ENCODE measurements around the gene GAB1.

The GAB1 gene

DNA sequence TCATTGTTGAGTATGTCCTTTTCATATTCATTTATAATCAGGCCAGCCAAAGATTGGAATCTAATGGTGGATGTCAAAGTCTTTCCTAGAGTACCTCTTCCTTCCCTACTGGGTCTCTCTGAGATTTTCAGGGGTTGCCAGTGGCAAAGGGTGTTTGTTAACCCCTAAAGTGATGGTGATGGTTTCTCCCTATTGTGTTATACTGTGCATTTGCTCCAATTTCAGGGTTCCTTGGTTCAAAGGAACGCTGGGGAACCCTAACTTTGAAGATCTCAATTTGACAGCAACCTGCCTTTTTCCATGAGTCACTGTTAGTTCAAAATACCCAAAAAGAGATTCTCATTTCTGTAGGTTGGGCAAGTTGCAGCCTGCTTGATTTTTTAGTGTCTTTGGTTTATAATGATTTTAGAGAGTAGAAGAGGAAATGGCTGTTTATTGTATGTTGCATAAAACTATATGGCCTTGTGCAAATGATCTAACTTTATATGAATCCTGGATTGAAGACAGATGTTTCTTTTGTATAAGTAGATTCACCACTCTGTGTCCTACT, 23.0 kb downstream of the GAB1 start:
- DNase-seq = no peak

DNA sequence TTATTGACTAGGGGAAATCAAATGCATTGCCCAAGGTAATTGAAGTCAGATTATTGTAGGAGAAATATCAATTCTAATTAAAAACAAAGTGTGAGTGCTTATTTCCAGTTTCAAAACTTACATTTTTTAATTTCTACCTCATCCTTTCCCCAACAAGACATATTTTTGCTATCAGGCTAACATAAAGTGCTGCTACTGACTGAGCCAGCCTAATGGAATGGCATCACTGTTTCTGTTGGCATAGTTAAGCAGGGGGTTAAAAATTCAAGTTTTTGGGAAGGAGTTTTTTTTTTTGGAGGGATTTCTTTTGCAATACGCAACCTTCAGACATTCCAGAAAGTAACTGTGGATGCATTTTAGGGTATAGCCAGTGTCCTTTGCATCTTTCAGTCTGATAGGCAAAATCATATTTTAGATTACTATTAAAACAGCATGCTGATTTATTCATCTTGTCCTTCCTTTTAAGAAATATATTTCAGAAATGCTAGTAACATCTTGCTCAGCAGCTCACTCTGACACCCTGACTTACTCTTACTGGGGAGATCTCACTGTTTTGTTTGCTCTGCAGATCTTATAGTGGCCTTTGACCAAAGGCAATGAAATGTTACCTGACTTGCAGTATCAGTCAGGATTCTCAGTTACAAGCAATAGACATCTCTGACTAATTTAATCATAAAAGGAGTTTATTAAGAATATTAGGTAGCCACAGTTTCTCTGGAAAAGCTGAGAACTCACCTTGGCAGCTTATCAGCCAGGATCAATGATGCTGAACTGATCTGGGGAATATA, 24.4 kb downstream of the GAB1 start:
- DNase-seq = no peak

DNA sequence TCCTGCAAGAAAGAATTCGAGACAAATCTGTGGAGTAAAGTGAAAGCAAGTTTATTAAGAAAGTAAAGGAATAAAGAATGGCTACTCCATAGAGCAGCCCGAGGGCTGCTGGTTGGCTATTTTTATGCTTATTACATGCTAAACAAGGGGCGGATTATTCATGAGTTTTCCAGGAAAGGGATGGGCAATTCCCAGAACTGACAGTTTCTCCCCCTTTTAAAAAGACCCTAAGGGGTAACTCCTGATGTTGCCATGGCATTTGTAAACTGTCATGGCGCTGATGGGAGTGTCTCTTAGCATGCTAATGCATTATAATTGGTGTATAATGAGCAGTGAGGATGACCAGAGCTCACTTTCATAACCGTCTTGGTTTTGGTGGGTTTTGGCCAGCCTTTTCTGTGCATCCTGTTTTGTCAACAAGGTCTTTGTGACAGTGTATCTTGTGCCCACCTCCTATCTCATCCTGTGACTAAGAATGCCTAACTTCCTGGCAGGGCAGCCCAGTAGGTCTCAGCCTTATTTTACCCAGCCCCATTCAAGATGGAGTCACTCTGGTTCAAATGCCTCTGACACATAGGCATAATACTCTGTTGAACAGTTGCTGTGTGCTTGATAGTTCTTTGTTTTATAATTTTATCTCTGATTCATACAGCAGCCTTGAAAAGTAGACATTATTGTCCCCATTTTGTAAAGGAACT, 25.8 kb downstream of the GAB1 start:
- DNase-seq = no peak

DNA sequence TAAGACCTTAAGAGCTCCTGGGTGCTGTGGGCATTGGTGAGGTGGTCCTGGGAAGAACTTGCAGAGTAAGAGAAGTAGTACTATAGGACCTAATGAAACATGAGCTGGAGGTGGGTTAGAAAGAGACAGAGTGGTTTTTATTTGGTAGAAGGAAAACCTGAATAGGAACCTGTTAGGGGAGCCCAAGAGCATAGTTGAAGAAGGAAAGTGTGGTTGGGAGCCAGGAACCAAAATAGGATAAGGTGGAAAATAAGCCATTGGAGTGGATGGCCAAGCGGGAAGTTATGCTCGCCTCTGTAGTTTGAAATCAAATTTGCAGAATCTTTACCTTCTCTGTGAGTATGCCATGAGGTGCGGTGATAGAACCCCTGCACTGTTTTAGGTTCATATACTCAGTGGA, 26.7 kb downstream of the GAB1 start:
- DNase-seq = no peak

DNA sequence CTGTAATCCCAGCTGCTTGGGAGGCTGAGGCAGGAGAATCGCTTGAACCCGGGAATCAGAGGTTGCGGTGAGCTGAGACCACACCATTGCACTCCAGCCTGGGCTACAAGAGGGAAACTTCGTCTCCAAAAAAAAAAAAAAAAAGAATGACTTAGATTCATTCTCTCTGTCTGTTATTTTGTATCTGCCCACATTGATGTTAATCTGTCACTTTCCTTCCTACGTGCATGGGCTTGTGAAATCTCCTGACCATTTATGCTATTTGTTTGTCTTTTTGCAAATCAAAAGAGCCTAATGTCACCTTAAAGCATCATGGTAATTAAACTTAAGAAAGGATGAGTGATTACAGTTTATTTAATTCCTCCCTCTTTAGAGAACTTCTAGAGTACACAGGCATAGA, 27.4 kb downstream of the GAB1 start:
- DNase-seq = no peak

DNA sequence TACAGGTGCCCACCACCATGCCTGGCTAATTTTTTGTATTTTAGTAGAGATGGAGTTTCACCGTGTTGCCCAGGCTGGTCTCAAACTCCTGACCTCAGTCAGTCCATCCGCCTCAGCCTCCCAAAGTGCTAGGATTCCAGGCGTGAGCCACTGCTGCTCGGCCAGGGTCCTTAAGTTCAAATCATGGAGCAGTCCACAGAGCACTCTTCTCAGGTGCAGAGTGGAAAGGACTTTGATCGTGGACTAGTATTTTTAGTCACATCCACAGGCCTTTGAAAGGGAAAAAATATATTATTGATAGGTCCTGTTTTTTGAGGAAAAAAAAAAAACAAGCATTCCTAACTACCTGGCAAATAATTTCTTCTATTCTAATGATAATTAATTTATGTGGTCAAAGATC, 31.2 kb downstream of the GAB1 start:
- DNase-seq = no peak

DNA sequence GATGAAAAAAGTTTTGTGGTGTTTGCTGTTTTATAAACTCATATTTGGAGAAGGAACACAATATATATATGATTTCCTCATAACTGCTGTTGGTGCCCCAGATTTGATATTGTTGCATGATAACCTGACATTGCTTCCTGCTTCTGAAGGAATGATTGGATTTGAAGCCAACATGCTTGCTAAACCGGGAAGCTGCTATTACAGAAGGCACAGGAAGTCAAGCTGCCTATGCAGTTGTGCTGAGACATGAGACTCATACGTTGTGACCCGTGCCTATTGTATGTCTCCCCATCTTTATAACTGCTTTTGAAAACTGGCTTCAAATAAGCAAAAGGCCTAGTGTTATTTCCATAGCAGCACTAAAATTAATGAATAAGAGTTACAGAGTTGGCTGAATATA, 32.9 kb downstream of the GAB1 start:
- no peak for DNase-seq

DNA sequence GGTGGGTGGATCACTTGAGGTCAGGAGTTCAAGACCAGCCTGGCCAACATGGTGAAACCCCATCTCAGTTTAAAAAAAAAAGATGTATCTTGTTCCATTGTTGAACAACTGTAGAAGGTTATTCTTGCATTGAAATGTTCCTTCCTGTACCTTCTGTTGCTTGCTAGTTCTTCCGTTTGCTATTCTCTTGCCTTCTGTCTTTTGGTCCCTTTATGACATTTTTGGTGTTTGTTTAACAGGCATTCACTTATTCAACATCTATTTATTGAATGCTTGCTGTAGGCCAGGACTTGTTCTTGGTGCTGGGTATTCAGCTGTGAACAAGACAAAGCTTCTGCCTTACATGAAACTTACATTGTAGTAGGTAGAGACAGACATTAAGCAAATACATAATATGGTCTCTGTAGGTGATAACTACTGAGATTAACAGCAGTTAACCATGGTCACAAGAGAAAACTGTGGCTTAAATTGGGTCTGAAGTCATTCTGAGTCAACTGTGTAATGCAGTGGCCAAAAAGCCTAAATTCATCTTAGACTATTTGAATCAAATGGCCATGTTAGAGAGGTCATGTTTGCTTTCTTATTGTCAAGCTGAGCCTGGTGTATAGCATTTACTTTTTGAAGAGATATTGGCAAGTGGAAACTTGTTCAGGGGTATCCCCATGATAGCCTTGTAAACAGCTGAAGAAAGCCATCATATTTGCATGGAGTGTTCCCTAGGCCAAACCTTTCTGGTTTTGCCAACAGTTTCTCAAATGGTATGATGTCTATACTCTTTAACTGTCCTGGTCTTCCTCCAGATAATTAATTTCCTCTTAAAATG, 35.6 kb downstream of the GAB1 start:
- no peak for DNase-seq

DNA sequence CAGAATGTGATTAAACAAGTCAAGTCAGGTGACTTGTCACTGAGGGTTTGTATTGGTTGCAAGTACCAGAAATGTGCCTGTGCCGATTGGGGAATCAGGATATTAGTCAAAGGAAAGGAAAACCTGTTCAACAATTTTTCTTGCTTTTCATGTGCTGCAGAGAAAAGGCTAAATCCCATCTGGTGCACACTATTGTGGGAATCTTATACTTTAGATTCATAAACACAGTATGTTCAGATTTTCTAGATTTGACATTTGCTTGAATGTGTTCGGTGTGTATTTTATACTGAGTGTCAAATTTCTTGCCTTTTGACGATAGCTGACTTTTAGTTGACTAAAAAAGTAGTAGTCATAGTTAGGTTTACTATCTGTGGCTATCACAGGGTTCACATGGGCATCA, 37.6 kb downstream of the GAB1 start:
- DNase-seq = no peak

DNA sequence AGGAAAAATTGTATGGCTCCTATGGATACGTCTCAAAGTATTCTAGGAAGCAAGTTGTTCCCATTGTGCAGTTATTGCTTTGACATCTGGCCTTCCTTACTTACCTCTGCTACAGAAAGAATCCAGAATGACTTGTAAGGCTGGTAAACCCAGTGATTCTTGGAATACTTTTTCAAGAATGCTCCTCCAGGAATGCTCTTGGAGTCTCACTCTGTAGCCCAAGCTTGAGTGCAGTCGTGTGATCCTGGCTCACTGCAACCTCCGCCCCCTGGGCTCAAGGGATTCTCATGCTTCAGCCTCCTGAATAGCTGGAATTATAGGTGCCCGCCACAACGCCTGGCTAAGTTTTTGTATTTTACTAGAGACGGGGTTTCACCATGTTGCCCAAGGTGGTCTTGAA, 38.1 kb downstream of the GAB1 start:
- DNase-seq = no peak

DNA sequence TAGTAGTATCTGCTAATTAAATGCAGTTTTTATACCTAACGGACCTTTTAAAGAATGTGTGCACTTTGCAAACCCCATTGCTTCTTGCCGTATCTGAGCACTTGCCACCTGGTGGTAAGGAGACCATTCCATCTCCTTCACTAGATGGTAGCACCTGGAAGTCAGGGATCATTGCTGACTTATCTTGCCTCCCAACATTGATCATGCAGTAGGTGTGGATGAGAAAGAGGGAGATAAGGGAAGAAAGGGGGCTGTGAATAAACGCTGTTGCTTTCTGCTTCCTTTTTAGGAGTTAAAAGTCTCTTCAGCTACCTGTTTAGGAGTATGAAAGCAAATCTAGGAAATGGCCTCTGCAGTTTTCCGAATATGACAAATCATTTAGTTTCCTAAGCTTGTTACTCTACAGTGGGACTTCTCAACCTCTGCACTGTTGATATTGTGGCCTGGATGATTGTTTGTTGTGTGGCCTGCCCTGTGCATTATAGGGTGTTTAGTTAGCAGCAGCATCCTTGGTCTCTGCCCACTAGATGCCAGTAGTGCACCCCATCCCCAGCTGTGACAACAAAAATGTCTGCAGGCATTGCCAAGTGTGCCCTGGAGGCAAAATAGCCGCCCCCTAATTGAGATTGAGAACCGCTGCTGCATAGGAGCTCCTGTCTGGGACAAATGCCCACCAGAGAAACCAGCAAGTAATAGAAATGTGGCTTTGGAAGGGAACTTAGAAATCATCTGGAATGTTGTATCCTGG, 38.8 kb downstream of the GAB1 start:
- no peak for DNase-seq

DNA sequence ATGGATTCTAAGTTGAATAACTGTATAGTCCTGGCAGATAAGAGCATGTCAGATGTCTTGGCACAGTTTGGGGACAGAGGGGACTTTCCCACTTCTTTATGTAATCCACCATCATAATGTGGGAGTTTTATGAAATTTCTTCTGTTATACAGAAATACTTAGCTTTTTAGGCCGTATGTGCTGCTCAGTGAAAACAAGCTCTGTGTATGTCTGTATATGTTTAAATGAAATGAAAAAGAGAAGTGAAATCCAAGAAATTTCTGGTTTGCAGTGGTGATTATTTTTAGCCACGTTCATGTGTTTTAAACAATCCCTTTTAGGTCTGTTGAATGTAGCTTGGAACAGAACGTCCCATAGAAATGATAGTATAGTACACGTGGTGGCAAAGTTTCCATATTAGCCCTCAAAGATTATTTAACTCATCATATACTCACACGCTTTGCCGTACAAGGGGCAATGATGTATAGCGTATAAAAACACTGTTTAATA, 41.0 kb downstream of the GAB1 start:
- DNase-seq = no peak

DNA sequence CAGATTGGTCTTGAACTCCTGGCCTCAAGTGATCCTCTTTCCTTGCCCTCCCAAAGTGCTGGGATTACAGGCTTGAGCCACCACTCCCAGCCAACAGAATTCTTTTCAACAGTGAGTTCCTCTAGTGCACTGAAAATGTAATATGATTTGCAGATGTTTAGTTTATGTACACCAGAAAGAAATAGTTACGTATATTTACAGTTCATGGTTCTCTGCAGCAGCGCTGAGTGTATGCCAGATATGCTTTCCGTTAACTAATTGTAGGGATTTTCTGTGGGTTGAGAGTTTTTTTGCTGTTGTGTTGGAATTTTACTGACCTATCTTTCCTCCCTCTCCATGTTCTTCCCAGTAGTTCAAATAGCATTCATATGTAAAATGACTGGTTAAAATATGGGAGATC, 44.0 kb downstream of the GAB1 start:
- DNase-seq = no peak

DNA sequence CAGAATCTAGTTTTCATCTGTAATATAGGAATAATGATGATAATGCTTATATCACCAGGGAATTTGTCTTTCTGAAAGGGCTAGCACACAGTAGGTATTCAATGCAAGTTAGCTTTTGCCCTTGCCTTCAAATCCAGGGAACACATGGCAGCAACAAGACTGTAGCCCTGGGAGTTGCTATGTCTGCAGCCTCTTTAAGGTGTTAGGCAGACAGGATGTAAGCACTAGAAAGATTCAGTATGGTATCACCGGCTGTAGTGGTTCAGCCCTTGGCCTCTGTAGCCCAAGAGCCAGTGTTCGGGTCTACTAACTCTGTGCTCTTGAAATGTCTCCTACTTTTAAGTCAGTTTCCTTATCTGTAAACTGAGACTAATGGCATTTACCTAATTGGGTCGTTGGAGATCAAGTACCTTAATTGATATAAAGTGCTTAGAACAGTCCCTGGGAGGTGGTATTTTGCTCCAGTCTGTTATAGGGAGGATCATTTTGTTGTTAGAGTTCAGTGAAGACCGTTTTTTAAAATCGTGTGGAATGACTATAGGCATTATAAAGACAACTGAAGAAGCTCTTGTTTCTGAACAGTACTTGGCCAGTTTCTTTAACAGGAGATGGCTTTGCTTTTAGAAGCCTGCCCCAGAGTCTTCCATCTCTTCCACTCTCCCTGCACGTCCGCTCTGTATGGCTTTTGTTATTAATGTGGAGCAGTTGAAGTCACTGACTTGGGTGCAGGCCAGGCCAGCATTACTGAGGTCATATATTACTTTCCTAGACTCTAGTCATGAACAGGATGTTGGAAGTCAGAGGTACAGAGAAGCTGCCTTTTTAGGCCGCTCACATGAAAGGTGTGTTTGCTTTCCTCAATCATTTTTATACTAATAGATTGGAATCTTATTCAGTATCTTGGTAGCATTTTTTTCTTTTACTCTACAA, 44.8 kb downstream of the GAB1 start:
- no peak for DNase-seq

DNA sequence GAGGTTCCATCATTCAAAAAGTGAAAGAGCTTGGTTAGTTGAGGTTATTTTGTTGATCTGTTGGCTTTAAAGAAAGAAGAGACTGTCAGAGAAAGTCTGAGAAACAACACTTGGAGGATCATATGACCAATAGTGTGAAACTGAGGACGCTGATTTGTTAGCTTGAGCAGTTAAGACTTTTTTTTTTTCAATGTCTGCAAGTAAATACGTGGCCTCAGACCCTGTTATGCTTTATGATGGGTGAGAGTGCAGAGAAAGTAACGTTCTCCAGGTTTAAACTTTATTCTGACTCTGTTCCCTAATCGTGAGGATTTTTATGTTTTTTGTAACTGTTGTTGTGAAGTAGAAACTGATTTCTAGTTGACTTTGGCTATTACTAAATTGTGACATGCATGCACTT, 45.9 kb downstream of the GAB1 start:
- no peak for DNase-seq

DNA sequence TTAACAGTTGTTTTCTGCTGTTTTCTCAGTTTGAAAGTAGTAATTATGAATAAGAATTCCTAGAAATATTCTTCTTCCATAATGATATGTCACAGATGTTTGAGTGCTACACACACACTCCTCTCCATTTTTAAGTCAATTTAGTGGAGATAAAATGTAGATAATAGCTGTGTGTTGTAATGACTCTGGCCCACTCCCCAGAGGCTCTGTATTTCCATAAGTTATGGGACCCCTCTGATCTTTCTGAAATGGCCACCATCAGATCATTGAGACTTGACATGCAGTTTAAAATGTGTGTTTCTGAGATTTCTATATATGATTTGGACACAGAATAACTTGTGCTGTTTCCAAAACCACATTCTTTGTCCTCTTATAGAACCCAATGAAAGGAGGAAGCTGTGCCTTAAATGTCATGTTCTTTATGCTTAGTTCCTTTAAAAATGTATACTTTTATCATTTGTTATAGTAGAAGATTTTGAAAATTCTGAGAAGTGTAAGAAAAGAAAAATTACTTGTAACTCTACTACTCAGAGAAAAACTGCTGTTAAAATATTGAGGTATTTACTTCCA, 46.4 kb downstream of the GAB1 start:
- no peak for DNase-seq

DNA sequence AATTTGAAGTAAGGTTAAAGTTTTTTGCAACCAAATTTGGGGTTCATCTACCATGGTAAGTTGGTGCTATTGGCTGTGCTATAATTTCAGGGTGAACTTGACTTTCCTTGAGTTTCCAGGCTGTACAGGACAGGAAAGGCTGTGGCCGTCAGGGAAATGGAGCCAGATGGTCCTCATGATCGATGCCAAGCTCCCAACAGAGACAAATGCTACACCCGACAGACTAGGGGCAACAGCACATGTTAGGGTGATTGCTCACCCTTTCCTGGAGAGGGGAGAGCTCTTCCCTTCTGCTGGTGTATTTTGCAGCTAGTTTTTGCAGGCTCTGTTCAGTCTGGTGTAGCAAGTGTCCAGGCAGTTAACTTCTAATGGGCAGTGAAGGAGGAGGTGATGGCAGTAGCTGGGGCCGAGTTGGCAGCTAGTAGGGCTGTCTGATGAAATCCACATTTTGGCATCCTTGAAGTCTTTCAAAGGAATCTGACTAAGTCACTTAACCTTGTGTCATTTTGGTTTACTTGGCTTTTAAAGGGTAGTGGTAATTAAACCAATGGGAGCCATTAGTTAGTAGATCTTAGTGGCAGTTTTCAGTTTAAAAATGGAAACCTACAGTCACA, 47.8 kb downstream of the GAB1 start:
- no peak for DNase-seq

DNA sequence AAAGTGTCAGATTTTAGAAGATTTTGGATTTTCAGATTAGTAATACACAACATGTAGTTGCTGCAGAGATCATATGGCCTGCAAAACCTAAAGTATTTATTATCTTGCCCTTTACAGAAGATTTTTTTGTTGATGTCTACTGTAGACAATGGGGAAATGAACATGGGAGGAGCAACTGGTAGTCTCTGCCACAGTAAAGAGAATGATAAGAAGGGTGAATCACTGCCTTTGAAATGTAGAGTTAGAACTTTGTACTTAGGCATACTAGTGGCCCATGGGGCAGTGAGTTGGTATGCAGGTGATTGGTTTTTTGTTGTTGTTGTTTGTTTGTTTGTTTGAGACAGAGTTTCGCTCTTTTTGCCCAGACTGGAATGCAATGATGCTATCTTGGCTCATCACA, 50.1 kb downstream of the GAB1 start:
- DNase-seq = no peak

DNA sequence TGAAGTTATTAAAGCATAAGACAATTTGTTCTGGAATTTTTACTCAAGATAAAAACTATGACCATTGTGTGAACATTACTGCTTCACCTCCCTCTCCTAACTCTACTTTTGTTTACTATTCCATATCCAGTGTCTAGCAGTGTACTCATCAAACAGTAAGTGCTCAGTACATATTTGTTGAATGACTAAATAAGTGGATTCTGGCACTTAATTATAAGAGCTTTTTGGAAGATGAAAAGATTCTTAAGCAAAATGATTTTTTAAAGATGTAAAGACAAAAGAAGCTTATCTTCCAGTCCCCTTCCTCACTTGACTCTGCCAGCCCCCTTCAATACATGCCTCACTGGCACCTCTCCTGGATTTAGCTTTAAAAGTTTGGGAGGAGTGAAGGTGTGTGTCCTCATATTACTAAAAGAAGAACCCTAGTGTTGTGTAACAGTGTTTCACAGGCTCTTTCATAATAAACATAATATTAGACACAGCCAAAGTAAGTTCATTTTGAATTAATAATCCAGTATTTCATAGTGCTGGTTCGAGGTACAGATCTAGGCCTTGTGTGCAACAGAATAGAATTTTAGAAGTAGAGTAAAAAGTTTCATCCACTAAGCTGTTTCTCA, 53.0 kb downstream of the GAB1 start:
- DNase-seq = no peak

DNA sequence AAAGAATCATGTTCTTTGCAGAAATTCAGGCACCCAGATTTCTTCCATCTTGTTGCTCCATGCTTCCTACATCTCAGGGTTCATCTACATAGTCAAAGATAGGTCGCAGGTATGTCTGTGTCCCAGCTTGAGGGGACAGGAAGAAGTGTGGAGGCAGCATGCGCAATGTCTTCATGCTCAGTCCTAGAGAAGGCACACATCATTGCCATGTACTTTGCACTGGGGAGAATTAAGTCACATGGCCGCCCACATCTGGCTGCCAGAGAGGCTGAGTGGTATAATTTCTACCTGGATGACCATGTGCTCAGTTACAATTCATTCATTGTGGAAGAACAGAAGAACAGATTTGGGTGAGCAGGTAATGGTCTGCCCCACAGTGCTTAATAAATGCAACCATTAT, 54.1 kb downstream of the GAB1 start:
- DNase-seq = no peak

All from NCI-H1417 treated with DMSO at 0.1 percent for 48 hours (cell line).